ENCODE measurements around the gene CCNK.

- TF ChIP-seq POLR2A (IDR thresholded peaks at IDR 0.05) (no peak), EP300 (IDR thresholded peaks at IDR 0.05) (no peak)
- TF ChIP-seq, protein P1, sequence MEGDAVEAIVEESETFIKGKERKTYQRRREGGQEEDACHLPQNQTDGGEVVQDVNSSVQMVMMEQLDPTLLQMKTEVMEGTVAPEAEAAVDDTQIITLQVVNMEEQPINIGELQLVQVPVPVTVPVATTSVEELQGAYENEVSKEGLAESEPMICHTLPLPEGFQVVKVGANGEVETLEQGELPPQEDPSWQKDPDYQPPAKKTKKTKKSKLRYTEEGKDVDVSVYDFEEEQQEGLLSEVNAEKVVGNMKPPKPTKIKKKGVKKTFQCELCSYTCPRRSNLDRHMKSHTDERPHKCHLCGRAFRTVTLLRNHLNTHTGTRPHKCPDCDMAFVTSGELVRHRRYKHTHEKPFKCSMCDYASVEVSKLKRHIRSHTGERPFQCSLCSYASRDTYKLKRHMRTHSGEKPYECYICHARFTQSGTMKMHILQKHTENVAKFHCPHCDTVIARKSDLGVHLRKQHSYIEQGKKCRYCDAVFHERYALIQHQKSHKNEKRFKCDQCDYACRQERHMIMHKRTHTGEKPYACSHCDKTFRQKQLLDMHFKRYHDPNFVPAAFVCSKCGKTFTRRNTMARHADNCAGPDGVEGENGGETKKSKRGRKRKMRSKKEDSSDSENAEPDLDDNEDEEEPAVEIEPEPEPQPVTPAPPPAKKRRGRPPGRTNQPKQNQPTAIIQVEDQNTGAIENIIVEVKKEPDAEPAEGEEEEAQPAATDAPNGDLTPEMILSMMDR (IDR thresholded peaks at IDR 0.05): no peak
These were observed 41.3 kb downstream of the CCNK start for GRCh38 chr14:99522457-99522891.

Measured in tibial nerve (tissue), 4 donors.